ENCODE data around the gene ARSD.
"Not testable (repeated sequence)": the region's sequence is repeated elsewhere in the genome, so short reads cannot be mapped to it uniquely, and the experiment has no call there.

ARSD gene

DNA sequence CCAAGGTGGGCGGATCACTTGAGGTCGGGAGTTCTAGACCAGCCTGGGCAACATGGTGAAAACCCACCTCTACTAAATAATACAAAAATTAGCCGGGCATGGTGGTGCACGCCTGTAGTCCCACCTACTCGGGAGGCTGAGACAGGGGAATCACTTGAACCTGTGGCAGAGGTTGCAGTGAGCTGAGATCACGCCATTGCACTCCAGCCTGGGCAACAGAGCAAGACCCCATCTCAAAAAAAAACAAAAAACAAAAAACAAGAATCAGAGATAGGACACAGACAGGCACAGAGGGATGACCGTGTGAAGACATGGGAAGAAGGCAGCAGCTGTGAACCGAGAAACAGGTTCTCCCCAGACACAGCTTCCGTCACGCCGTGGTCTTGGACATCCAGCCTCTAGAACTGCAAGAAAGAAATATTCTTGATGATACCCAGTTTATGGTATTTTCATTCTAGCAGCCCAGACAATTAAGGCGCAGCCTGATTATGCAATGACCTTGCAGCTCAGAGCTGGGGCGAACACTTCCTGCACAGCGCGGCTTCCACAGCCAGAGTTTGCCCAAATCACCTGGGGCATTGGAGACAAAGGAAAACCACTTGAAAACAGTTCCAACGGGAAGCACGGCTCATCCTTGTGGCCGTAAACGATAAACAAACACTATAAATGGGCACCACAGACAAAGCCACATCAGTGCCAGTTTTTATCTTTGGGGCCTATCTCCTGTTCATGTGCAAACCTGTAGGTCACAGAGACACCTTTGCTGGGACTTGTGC is 4.2 kb upstream of the ARSD start:
- no peak for DNase-seq (ENCODE audit: low spot score)

DNA sequence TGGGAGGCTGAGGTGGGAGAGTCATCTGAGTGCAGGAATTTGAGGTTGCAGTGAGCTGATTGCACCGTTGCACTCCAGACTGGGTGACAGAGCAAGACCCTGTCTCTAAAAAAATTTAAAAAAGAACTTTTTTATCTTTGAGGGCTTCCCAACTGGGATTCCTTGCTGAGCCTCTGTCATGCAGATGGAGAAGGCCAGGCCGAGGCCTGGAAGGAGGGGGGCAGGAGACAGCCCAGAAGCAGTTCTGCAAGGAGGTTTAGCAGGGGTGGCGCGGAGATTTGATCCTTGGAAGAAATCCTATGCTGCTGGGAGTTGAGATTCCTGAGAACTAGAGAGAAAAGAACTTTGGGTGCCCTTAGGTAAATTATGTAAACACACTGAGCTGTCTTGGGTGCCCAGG is 2.5 kb upstream of the ARSD start:
- no peak for DNase-seq (ENCODE audit: low spot score)

DNA sequence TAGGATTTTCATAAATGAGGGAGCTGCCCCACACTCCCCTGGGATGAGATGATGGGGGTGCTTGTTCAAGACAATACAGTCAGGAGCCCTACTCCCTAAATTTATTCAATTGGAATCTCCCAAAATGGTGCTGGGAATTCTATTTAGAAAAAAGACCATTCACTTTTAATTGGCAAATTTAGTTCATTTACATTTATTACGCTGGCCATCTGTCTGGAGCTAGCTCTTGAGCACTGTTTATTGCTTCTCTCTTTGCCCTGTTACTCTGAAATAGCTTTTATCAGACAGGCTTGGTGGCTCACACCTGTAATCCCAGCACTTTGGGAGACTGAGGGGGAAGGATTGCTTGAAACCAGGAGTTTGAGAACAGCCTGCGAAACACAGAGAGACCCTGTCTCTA is 2.0 kb upstream of the ARSD start:
- no peak for DNase-seq (ENCODE audit: low spot score)

DNA sequence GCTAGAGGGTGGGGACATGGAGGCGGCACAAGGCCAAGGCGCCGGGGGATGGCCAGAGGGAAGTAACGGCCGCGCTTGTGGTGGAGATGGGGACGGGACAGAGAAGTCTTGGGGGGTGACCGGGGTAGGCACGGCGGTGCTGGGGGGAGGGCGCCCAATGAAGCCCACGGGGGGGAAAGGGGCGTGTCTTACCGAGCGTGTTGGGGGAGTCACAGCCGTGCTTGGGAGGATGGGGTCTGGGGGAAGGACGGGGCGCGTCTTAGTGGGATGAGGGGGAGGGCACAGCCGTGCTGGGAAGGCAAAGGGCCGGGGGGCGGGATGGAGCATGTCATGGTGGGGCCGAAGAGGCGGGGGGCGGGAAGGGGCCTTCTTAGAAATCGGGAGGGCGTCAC is 952 bp downstream of the ARSD start:
- DNase-seq (ENCODE audit: low spot score) = no peak

DNA sequence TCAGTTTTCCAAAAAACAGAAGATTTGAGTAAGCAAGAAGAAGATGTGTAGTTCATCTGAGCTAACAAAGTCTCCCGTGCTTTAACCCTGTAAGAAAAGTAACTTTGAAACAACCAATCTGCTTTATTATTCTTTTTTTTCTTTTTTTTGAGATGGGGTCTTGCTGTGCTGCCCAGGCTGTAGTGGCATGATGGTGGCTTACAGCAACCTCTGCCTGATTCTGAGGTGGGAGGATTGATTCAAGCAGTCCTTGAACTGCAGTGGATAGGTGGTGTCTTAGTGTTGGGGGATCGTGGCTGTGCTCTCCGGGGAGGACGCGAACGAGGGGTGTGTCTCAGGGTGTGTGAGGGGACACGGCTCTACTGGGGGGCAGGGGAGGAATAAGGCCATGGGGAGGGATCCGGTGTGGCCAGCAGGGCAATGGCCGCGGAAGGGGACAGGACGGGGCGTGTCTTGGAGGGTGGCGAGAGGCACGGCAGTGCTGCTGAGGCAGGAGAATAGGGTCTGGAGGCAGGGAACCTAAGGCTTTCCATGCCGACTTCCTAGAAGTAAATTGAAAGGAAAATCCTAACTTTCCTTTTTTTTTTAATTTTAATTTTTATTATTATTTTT is 2.4 kb downstream of the ARSD start:
- no peak for DNase-seq (ENCODE audit: low spot score)

DNA sequence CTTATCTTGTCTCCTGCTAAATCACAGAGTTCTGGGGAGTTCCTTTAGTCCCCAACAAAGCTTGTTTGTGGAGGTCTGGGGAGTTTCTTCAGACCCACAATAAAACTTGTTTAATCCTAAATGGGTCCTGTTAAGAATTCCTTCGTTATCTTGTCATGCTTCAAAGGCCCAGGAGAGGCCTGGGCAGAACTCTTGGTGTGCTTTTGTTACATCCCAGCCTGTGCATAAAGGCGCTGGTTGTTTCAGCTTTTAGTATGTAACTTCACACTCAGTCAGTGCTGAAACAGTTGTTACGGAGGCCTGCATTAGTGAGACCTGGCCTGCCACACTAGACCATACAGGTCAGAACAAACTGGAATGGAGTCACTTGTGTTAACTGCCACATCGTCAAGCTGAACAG is 2.9 kb downstream of the ARSD start:
- DNase-seq (ENCODE audit: low spot score) = not testable (repeated sequence)

DNA sequence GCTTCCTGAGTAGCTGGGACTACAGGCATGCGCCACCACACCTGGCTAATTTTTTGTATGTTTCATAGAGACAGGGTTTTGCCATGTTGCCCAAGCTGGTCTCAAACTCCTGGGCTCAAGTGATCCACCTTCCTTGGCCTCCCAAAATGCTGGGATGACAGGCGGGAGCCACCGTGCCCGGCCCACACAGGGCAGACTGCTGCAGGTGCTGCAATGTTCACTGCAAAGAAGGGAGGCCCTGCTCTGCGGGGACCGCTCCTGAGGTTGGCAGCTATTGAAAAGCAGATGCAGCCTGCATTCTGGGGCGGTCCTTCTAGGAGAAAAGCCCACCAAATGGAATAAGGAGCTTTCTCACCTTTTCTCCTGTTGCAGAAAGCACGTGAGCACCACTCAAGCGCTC is 5.0 kb downstream of the ARSD start:
- DNase-seq (ENCODE audit: low spot score) = no peak

DNA sequence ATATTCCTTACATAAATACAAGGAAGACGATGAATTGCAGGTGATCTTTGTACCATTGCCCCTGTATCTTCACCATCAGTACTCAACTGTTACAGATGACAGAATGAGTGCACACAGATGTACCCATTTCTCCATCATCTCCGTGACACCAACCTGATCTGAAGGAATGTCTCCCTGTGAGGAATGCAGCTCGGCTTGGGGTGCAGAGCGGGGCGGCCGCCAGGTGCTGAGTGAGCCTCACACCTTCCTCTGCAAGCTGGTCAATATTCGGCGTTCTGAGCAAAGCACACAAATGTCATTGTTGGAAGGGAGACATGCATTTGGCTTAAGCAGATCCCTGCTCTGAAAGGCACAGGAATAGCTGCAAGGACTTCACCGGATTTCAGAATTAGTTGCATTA is 7.4 kb downstream of the ARSD start:
- no peak for DNase-seq (ENCODE audit: low spot score)

DNA sequence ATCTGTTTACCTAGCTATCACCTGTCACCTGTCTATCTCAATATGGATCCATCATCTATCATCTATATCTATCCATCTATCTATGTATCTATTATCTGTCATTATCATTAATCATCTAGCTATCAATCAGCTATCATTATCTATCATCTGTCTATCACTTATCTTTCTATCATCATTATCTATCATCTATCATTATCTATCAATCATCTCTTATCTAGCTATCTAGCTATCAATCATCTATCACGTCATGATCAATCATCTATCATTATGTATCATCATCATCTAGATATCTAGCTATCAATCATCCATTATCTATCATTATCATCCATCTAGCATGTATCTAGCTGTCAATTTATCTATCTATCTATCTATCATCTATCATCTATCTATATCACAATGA is 7.9 kb downstream of the ARSD start:
- no peak for DNase-seq (ENCODE audit: low spot score)

DNA sequence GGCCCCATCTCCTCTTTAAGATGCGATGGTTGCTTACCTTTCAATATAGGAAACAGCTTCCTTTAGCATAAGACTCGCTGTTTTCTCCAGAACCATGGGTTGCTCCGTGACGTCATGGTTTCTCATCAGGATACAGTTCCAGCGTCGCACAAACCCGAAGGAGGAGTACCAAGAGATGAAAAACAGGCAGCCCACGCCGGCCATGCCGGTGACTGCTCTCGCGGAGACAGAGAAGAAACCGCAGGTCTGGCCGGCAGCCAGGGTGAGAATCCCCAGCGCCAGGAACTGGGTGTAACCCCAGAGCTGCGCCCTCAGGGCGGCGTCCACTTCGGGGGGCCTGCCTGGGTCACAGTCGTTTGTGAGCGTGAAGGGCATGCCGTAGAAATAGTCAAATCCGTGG is 11.4 kb downstream of the ARSD start:
- DNase-seq (ENCODE audit: low spot score) = no peak

DNA sequence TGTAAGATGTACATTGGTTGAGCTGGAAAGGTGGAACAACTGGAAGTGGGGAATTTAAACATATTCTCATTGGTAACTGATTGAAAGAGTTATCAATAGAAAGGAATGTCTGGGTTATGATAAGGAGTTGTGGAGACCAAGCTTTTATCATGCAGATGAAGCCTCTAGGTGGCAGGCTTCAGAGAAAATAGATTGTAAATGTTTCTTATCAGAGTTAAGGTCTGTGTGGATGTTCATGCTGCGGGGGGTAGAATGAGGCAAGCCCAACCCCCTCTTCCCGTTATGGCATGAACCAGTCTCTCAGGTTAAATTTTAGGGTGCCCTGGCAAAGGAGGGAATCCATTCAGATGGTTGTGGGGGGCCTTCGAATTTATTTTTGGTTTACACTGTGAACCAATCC is 16.0 kb downstream of the ARSD start:
- no peak for DNase-seq (ENCODE audit: low spot score)

DNA sequence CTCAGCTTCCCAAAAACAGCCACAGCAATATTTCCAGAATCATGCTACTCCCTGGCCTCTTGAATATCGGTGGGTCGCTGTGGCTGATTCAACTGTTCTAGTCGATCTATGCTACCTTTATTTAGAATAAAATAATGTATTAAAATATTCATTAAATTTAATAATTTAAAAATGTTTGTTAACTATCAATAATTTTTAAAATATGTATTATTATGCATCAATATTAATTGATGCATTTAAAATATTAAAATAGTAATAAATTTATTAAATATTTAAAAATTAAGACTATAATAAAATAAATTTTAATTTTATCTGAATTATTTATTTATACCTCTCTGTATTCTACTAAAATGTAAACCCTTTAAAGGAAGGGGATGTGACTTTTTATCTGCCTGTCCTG is 19.0 kb downstream of the ARSD start:
- DNase-seq (ENCODE audit: low spot score) = no peak

DNA sequence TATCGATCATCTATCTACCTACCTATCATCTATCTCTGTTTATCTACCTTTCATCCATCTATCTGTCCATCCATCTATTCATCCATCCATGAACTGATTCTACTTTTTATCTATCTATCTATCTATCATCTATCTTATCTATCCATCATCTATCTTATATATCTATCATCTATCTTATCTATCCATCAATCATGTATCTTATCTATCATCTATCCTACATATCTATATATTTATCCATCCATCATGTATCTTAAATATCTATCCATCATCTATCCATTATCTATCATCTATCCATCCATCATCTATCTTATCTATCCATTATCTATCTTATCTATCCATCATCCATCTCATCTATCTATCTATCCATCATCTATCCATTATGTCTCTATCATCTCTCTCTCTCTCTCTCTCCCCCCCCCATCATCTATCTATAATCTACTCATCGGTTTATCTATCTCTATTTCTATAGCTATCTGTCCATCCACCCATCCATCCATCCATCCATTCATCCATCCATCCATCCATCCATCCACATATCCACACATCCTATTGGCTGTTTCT is 20.9 kb downstream of the ARSD start:
- DNase-seq (ENCODE audit: low spot score) = no peak

DNA sequence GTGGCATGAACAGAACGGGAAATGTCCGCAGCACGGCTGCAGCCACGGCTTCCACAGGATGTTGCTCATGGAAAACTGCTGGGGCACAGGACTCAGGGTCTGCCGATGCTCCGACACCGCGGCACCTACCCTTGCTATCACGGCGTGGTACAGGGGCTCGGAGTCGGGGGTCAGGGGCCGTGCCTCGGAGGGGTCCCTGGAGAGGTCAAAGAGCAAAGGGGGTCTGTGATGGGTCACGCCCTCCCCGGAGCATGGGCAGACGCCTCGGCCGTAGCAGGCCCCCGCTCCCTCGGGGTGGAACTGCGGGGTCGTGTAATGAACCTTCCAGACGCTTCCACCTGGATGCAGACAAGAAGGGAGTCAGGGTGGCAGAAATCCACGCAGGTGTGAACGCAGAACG is 21.8 kb downstream of the ARSD start:
- no peak for DNase-seq (ENCODE audit: low spot score)

DNA sequence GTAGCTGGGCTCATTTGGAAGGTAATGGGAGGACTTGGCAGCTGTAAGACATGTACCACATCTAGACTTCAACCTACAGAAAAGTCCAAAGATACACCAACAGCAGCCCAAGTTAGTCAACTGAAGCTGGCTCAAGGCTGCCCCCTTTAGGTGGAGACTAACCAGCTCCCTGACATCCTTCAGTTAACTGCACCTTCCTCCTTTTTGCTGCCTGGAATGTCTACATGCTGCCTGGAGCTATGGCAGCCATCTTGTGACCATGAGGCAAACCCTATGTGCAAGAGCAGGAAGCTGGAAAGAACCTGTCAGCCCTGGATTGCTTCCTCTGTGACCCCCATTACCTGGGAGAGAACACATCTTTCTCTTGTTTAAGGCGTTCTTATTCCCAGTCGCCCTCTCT is 25.8 kb downstream of the ARSD start:
- DNase-seq (ENCODE audit: low spot score) = no peak

DNA sequence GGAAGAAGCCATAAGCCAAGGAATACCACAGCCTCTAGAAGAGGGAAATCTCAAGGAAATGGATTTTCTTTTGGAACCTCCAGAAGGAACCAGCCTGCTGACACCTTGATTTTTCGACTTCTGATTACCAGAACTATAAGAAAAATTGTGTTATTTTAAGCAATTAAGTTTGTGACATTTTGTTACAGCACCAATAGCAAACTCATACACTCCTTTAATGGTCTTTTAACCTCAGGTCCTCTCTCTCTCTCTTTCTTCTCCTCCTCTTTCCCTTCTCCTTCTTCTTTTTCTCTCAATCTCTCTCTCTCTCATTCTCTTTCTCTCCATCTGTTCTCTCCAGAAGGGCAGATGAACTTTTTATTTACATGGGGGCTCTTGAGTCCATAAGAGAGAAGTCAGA is 26.3 kb downstream of the ARSD start:
- no peak for DNase-seq (ENCODE audit: low spot score)

DNA sequence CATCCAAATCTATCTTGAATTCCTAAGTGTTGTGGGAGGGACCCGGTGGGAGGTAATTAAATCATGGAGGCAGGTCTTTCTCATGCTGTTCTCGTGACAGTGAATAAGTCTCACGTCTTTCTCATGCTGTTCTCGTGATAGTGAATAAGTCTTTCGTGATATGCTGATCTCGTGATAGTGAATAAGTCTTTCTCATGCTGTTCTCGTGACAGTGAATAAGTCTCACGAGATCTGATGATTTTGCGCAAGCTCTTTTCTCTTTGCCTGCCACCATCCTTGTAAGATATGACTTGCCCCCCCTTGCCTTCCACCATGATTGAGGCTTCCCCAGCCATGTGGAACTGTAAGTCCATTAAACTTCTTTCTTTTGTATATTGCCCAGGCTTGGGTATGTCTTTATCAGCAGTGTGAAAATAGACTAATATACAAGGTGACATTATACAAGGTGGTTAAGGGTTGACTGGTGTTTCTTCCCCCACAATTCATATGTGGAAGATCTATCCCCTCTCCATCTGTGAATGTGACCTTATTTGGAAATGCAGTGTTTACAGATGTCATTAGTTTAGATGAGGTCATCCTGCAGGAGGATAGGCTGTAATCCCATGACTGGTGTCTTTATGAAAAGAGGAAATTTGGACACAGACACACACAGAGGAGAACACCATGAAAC is 27.6 kb downstream of the ARSD start:
- DNase-seq (ENCODE audit: low spot score) = no peak

DNA sequence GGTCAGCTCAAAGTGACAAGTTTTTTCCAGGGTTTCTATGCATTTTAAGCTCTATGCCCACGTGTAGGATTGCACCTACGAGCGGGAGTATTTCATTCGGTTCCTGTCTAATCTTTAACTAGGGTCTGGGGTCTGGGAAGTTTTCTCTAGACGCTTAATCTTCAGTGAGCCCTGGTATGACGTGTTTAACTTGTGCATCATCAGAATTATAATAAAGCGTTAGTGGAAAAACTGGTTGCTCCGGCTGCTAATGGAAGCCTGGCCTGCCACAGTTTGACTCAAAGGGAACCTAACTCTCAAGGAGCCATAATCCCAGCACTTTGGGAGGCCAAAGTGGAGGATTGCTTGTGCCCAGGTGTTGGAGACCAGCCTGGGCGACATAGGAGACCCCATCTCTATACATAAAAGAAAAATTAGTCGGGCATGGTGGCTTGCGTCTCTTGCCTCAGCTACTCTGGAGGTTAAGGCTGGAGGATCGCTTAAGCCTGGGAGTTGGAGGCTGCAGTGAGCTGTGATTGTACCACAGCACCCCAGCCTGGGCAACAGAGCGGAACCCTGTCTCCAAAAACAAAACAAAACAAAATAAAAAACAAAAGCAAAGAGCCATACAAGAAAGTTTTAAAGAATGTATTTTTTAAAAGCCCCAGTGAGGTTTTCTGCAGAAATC is 30.2 kb downstream of the ARSD start:
- DNase-seq (ENCODE audit: low spot score) = no peak

DNA sequence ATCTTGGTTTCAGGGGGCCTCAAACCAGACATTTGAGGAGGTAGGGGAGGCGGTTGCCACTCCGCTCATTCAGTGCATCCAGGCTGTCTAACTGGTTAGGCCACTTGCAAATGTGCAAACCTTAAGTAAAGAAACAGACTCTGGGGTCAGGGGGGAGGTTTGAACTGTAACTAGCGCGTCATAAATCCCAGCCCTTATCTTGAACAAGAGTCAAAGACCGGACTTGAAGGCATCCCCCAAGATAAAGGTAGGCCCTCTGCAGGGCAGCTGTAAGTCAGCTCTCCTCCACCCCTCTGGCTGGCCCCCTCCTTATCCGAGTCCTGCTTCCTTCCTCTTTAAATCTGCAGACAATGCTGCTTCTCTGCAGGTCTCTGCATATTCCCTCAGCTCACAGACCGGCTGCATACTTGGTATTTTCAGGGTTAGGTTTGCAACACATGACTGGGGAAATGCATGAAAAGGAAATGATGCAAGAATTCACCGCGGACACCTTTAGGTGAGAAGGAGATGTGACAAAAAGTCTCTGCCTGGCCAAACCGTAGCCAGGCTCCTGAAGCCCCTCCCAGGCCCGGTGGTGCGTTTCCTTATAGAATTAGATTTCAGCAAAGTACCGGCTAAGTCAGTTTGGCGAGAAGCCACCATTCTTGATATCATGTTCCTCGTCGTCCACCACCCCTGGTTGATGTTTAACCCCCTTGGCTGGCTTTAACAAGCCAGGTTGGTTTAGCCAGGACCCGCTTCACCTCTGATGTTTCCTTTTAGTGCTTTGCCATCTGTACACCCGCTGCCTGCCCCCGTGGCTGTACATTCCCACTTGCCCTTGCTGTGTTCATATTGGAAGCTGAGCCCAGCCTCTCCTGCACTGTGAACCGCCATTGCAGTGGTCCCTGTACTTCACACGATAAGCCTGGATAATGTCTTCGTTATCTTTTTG is 31.2 kb downstream of the ARSD start:
- DNase-seq (ENCODE audit: low spot score) = not testable (repeated sequence)

DNA sequence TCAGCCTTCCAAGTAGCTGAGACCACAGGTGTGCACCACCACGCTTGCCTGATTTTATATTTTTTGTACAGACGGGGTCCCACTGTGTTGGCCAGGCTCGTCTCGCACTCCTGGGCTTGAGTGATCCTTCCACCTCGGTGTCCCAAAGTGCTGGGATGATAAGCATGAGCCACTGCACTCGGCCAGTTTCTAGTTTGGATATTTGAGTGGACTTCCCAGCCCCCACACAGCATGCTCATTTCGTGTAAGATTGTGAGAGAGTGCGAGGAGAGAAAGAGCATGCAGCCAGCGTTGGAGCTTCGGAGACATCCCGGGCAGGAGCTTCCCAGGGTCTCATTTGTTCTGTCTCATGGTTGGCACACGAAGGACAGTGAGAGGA is 31.8 kb downstream of the ARSD start:
- DNase-seq (ENCODE audit: low spot score) = no peak

DNA sequence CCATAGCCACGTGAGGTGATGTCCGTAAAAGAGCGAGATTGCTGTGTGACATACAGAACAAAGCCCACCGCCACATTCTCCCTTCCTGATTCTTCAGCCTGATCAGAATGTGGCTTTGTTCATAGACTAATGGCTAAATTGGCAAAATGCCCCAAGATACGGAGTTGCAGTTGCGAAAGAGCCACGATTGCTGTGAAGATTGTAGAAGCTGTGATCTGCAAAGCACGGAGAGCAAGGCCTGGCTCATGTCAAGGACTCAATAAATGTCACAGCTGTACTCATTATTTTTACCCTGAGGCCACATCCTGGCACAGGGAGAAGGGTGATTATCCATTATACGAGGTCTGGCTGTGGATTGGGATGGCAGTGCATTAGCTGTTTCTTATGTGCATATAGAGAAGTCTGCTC is 34.2 kb downstream of the ARSD start:
- DNase-seq (ENCODE audit: low spot score) = no peak

DNA sequence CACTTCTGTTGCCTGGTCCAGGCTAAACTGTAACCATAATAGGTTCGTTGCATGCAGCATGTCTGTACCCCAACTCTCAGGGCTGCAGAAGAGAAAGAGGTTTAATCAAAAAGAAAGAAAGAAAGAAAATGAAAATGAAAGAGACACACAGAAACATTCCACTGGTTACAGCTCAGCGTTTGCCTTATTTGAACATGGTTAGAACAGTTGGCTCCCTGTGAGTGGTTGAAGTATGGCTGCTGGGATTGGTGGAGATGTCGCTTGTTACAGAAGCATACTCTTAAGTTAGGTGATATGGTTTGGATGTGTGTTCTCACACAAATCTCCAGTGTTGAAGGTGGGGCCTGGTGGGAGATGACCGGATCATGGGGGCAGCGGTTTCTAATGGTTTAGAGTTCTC is 36.3 kb downstream of the ARSD start:
- no peak for DNase-seq (ENCODE audit: low spot score)

All from D341Med (cell line).